IPS-18c (cell line): Measurements from ENCODE around the gene IYD.
"Not testable (repeated sequence)": the region's sequence is repeated elsewhere in the genome, so short reads cannot be mapped to it uniquely, and the experiment has no call there.

Experiments used
- H3K4me3 ChIP-seq: 2 replicates; pipeline ENCODE4 v1.7.0; 2013; ENCODE audit warnings: low read depth, mild to moderate bottlenecking, low read length, moderate library complexity; ENCODE audit not compliant: insufficient read depth
- H3K9me3 ChIP-seq: one replicate; pipeline ENCODE4 v1.6.1; 2013; ENCODE audit warnings: mild to moderate bottlenecking, low read length, moderate library complexity; ENCODE audit not compliant: control insufficient read depth, insufficient read depth

The IYD gene

DNA sequence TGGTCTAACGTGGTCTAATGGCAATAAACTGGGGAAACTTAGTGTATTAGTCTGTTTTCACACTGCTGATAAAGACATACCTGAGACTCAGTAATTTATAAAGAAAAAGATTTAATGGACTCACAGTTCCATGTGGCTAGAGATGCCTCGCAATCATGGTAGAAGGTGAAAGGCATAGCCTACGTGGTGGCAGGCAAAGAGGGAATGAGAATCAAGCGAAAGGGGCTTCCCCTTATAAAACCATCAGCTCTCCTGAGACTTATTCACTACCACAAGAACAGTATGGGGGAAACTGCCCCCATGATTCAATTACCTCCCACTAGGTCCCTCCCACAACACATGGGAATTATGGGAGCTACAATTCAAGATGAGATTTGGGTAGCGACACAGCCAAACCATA, 5.5 kb downstream of the IYD start:
- H3K9me3 ChIP-seq = not testable (repeated sequence)

DNA sequence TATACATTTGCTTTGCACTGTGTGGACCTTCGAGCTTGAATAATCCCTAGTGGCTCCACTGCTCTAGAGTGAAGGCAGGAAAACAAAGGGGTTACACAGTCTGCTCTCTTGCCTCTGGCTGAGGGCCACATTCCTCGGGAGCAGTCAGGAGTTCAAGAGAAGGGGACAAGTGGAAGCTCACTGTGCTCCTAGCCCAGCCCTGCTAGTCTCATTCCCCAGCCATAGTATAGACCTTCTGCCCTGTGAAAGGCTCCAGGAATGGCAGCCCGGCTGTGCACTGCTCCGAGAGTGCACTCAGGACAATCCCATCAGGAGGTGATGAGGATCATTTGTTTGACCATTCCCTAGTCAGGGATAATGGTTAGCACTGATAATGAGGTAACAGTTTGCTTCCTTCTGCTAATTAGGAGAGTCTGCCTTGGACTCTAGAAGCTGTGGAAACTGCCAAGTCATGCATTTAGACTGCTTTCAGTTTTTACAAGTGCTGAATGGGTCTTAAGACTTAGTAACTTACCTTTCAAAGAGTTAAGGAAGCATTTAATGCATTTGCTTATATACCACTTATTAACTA, 8.5 kb downstream of the IYD start:
- no peaks in the 10 kb centered on the region for H3K9me3 ChIP-seq

More for the DNA sequence above, 5.5 kb downstream of the IYD start:
- H3K4me3 ChIP-seq = not testable (repeated sequence)

DNA sequence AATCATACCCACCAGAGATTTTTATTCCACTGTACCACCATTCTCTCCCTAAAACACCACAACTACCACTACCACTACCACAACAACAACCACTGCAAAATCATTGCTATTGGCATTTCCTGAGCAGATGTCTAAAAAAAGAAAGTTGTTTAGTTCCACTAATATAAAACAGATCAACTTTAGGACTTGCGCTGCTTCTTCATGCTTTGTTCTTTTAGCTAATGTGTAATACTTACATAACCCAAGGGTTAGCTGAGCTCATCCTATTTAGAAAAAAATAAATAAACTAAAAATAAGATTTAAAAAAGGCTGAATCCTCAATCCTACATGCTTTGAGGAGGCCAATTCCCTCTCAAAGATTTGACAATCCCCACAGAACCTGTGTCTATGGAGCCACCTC, 11.4 kb downstream of the IYD start:
- no peaks in the 10 kb centered on the region for H3K9me3 ChIP-seq
- no peak overlapping the region for H3K4me3 ChIP-seq

More for the DNA sequence above, 8.5 kb downstream of the IYD start:
- no peak overlapping the region for H3K4me3 ChIP-seq

GRCh38 chr6:150382171-150382570, 13.4 kb downstream of the IYD start:
- Histone ChIP-seq H3K4me3 (no peak overlapping the region), H3K9me3 (no peaks in the 10 kb centered on the region)

DNA sequence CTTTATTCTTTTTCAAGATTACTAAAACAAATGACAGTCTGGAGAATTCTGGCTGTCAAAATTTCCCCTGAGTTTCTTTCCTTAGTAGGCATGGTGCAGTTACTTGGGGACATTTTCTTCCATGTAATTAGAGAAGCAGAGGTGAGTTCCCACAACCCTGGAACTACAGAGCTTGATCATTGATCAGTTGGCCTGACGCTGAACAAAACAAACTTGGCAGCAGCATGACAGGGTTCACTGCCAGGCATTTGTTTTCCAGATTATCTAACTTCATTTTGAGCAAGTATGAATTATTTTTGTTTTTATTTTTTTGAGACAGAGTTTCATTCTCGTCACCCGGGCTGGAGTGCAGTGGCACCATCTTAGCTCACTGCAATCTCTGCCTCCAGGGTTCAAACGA, 22.6 kb downstream of the IYD start:
- H3K9me3 ChIP-seq = no peaks in the 10 kb centered on the region
- no peak overlapping the region for H3K4me3 ChIP-seq

- Histone ChIP-seq H3K4me3 (no peak overlapping the region), H3K9me3 (no peaks in the 10 kb centered on the region)
Observed at GRCh38 chr6:150391890-150392289, 23.1 kb downstream of the IYD start.

- Histone ChIP-seq H3K4me3 (no peak overlapping the region), H3K9me3 (no peaks in the 10 kb centered on the region)
Observed at GRCh38 chr6:150392452-150393220, 23.8 kb downstream of the IYD start.

DNA sequence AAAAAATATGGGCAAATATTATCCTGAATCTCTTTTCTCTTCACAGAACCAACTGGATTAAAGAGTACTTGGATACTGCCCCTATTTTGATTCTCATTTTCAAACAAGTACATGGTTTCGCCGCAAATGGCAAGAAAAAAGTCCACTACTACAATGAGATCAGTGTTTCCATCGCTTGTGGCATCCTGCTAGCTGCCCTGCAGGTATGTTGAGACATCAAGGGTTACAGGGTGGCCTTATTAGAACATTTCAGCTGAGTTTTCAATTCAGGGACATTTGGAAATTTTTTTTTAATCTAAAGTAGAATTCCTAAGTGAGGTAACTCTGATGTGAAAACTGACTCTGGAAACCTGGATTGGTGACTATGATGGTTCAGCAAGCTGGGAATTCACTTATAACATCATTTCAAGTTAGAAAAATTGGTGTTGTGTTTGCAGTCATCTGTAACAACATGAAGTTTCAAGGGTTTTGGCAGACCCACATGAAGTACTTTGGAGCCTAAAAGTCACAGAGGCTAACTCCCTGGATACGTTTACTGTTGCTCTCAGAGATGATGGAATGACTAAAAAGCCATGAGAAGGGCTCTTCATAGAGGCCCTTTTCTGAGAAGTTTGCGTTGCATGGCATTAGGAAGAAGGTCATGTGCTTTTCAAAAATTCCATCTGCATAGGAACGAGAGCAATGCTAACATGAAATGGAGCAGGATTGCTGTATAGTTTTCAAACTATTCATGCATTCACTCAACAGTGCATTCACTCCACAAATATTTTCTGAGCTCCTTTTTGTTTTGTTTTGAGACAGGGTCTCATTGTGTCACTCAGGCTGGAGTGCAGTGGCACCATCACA, 25.5 kb downstream of the IYD start:
- H3K9me3 ChIP-seq = no peaks in the 10 kb centered on the region
- no peak overlapping the region for H3K4me3 ChIP-seq

DNA sequence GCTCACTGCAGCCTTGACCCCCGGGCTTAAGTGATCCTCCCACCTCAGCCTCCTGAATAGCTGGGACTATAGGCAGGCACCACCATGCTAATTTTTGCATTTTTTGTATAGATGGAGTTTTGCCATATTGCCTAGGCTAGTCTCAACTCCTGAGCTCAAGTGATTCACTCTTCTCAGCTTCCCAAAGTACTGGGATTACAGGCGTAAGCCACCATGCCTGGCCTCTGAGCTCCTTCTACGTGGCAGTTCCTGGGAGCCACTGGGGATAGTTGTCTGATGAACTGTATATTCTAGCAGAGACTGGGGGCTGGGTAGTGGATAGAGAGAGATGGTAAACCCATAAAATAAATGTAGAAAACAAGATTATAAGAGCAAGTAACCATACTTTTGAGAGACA, 26.1 kb downstream of the IYD start:
- no peaks in the 10 kb centered on the region for H3K9me3 ChIP-seq
- no peak overlapping the region for H3K4me3 ChIP-seq

DNA sequence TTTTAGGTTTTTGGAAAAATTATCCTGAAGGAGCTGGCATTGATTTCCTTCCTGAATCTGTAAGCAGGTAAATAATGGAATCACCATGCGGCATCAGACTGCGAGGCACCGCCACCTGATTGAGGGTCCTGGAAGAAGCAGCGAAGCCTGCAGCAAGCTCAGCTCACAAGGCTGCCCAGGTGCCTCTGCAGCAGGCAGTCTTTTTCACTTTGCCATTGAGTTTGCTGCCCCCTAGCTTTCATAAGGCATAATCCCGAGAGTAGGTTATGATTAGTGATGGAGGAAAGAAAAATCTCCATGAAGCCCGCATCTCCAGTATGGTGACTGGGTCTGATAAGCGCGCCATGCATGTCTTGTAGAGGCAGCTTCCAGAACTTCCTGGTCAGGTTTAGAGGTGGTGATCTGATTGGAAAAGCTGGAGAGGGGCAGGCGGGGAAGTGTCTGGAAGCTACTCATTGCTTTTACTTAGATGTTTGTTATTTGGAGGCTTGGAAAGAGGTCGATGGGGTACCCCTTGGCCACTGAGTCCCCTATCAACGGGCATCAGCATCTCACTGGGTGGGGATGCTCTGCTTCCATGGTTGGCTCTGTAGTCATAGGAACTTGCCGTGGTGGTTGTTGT, 26.7 kb downstream of the IYD start:
- Histone ChIP-seq H3K9me3 (no peaks in the 10 kb centered on the region), H3K4me3 (no peak overlapping the region)

DNA sequence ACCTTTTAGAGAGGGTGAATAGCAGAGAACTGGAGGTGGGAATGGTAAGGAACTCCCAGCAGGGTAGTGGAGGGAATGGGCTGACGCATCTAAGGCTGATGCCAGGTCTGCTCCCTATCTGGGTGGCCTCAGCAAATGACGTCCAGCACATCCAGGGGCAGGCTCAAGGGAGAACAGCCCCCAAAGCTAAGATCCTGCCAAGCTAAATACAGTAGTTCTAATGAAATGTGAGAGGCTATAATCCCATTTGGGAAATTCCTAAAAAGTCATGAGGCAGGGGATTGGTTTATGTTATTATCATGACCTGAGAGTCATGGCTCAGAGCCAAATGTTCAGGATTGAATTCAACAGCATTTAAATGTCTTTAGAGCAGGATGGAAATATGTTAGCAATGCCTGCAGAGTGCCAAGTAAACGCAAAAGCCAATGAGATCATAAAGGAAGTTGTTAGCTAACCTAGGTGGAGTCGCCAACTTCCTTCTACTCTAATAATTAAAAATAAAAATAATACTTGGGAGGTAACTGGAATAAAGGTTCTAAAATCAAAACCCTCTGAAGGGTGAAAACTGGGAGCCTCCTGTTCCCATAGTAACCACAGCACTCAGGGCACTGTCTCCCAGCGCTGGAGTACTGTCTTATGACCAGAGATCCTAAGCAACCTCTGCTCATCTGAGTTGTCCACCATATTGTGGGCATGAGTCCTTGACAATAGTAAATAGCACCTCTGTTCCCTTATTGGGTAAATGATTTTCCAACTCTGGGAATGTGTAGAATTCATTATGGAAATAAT, 34.8 kb downstream of the IYD start:
- no peaks in the 10 kb centered on the region for H3K9me3 ChIP-seq
- no peak overlapping the region for H3K4me3 ChIP-seq

GRCh38 chr6:150406948-150407347, 38.1 kb downstream of the IYD start:
- Histone ChIP-seq H3K4me3 (no peak overlapping the region), H3K9me3 (no peaks in the 10 kb centered on the region)

- H3K9me3 ChIP-seq = no peaks in the 10 kb centered on the region
- no peak overlapping the region for H3K4me3 ChIP-seq
Observed at GRCh38 chr6:150408842-150409241, 40.0 kb downstream of the IYD start.

DNA sequence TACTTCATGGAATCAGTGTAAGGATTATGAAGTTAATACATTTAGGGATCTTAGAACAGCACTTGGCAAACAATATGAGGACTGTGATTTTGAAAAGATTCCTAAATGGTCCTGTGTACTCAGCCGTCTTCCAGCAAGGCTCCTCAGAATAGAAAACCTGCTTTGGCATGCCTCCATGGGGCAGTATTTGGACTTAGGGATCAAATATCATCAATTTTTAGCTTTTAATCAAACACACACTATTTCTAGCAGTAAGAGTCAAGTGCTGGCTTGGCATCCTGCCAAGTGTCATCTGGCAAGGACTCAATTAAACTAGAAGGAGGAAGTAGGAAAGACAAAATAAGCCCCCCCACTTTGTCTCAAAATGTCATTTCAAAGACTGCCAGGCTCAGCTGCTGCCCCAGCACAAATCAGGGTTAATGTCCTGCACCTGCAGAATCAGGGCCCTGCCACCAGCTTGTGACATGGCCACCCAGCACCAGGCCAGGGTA, 40.8 kb downstream of the IYD start:
- no peaks in the 10 kb centered on the region for H3K9me3 ChIP-seq
- no peak overlapping the region for H3K4me3 ChIP-seq

DNA sequence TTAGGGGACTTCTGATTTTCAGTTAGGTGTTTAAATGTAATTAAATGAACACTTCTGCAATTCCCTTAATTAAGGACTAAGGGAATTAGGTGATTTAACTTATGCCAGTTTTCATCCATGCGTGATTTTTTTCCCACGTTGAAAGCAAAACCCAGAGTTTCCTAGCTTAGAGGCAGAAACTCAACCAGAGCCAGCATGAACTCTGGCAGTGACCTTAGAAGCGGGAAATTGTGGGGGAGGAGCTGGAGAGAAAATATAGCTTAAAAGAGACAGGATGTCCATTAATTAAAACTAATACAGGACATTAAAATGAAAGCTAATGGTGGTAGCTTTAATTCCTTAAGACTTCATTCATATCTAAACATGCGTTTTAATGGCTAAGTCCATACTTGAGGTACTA, 41.6 kb downstream of the IYD start:
- Histone ChIP-seq H3K4me3 (no peak overlapping the region), H3K9me3 (no peaks in the 10 kb centered on the region)

DNA sequence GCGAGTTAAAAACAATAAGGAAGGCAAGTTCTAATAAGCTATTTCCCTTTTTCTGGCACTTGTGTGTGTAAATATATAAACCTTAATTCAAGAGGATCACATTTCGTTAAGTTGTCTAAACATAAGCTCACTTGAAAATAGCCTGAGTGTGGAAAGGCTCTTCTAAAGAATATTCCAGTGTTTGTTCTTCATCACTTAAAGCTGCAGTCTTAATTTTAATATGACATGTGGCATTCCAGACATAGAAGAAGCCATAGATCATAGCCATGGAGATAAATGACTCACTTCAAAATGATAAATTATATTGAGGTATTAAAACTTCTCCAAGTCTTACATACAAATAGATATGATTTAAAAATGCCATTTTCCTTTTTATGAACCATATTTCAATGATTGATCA, 42.1 kb downstream of the IYD start:
- H3K4me3 ChIP-seq = no peak overlapping the region
- H3K9me3 ChIP-seq = no peaks in the 10 kb centered on the region

- Histone ChIP-seq H3K4me3 (no peak overlapping the region), H3K9me3 (no peaks in the 10 kb centered on the region)
Observed at GRCh38 chr6:150412221-150412620, 43.4 kb downstream of the IYD start.
